ENCODE measurements around the gene PSME3.
"Not testable (repeated sequence)": the region's sequence is repeated elsewhere in the genome, so short reads cannot be mapped to it uniquely, and the experiment has no call there.

The PSME3 gene

DNA sequence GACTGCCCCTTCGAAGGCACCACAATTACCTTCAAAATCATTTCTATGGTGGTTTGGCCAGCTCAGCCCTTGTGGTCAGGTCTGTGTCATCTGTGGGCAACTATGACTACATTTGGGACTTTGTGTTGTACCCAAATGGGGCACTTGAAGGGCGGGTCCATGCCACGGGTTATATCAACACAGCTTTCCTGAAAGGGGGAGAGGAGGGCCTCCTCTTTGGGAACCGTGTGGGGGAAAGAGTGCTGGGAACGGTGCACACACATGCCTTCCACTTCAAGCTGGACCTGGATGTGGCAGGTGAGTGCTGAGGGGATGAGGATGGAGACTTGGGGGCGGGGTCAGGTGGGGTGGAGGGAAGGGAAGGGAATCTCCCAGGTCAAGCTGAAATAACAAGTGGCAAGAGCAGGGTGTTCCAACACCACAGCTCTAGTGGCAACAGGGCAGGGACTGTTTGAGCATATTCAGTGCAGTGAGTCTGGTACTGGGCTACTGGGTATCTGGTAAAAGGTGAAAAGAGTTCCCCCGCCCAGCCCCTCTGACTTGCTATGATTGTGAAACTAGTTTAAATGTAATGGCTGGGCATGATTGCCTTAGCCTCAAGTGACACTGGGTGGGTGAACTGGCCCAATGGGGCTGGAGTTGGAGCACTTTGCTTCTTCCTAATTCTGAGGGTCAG lies 12.9 kb downstream of the PSME3 start:
- ChIA-PET POLR2A (interaction anchor here (1.3 kb wide), 1 partner anchor 12 kb away, joined by 3 read pairs; no protein-coding TSS in a partner anchor), CTCF (interaction anchor here (1.0 to 3.2 kb wide), 4 partner anchors 22 to 152 kb away, joined by 3 to 12 read pairs (median 8); partner anchors contain the start of genes BECN1 and RPL27)
- no peak for DNase-seq (ENCODE audit: extremely low spot score)
- TF ChIP-seq, protein P1, sequence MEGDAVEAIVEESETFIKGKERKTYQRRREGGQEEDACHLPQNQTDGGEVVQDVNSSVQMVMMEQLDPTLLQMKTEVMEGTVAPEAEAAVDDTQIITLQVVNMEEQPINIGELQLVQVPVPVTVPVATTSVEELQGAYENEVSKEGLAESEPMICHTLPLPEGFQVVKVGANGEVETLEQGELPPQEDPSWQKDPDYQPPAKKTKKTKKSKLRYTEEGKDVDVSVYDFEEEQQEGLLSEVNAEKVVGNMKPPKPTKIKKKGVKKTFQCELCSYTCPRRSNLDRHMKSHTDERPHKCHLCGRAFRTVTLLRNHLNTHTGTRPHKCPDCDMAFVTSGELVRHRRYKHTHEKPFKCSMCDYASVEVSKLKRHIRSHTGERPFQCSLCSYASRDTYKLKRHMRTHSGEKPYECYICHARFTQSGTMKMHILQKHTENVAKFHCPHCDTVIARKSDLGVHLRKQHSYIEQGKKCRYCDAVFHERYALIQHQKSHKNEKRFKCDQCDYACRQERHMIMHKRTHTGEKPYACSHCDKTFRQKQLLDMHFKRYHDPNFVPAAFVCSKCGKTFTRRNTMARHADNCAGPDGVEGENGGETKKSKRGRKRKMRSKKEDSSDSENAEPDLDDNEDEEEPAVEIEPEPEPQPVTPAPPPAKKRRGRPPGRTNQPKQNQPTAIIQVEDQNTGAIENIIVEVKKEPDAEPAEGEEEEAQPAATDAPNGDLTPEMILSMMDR (IDR thresholded peaks at IDR 0.05; ENCODE audit: control extremely low read depth, extremely low read depth, low read depth, missing control alignments) = no peak

GRCh38 chr17:42846594-42847280 lies 13.5 kb downstream of the PSME3 start:
- no peak for DNase-seq (ENCODE audit: extremely low spot score)
- ChIA-PET POLR2A (interaction anchor here (0.6 kb wide), 1 partner anchor 107 kb away, joined by 4 read pairs; no protein-coding TSS in a partner anchor), CTCF (interaction anchor here (1.1 to 3.2 kb wide), 2 partner anchors 10 to 151 kb away, joined by 3 to 12 read pairs; partner anchors contain the start of gene RPL27)
- TF ChIP-seq, protein P1 (IDR thresholded peaks at IDR 0.05; ENCODE audit: control extremely low read depth, extremely low read depth, low read depth, missing control alignments) = no peak

DNA sequence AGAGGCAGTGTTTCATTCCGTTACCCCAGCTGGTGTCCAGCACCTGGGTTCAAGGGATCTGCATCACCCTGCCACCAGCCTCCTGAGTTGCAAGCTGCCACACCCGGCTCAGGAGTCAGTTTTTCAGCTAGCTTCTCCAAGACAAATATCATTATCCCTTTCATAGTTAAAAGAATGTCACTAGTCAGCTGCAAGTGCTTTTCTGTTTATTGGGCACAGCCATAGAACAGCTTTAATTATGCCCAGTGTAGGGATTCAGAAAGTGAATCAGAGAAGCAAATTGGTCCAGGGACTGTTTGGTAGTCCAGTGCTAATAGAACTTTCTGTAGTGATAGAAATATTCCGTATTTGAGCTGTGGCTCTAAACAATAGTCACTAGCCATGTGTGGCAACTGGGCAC lies 14.9 kb downstream of the PSME3 start:
- TF ChIP-seq, protein P1 (IDR thresholded peaks at IDR 0.05; ENCODE audit: control extremely low read depth, extremely low read depth, low read depth, missing control alignments) = no peak
- no peak for DNase-seq (ENCODE audit: extremely low spot score)
- CTCF ChIA-PET = interaction anchor here (0.9 to 1.7 kb wide), 5 partner anchors 14 to 81 kb away, joined by 3 to 5 read pairs (median 3); partner anchors contain the start of genes BECN1 and PSME3
- POLR2A ChIA-PET = interaction anchor here (0.5 to 0.6 kb wide), 2 partner anchors 121 to 954 kb away, joined by 3 to 4 read pairs; no protein-coding TSS in a partner anchor

DNA sequence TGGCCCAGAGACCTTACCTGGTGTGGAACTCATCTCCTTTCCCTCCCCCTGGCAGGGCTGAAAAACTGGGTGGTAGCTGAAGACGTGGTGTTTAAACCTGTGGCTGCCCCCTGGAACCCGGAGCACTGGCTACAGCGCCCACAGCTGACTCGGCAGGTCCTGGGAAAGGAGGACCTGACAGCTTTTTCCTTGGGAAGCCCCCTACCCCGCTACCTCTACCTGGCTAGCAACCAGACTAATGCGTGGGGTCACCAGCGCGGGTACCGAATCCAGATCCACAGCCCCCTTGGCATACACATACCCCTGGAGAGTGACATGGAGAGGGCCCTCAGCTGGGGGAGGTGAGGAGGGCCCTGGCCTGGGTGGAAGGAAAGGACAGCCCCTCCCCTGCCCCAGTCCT lies 15.8 kb downstream of the PSME3 start:
- POLR2A ChIA-PET = interaction anchor here (0.7 kb wide), 1 partner anchor 16 kb away, joined by 4 read pairs; the partner anchor contains the start of gene PSME3
- no peak for DNase-seq (ENCODE audit: extremely low spot score)
- CTCF ChIA-PET = interaction anchor here (1.1 to 1.7 kb wide), 3 partner anchors 15 to 80 kb away, joined by 3 to 5 read pairs (median 3); partner anchors contain the start of gene PSME3
- TF ChIP-seq, protein P1 (IDR thresholded peaks at IDR 0.05; ENCODE audit: control extremely low read depth, extremely low read depth, low read depth, missing control alignments) = no peak

- TF ChIP-seq, protein P1 (IDR thresholded peaks at IDR 0.05; ENCODE audit: control extremely low read depth, extremely low read depth, low read depth, missing control alignments) = no peak
- POLR2A ChIA-PET = no interaction called here
- DNase-seq (ENCODE audit: extremely low spot score) = no peak
- CTCF ChIA-PET = interaction anchor here (1.7 kb wide), 1 partner anchor 16 kb away, joined by 5 read pairs; the partner anchor contains the start of gene PSME3
These were observed 16.4 kb downstream of the PSME3 start for GRCh38 chr17:42849451-42850181.

GRCh38 chr17:42850954-42851353 lies 17.8 kb downstream of the PSME3 start, which contains the start of gene AOC3:
Gene AOC3 (plus strand): TSS chr17:42851199. CDS start chr17:42851344, 145 bp downstream.
- CTCF ChIA-PET = no interaction called here

DNA sequence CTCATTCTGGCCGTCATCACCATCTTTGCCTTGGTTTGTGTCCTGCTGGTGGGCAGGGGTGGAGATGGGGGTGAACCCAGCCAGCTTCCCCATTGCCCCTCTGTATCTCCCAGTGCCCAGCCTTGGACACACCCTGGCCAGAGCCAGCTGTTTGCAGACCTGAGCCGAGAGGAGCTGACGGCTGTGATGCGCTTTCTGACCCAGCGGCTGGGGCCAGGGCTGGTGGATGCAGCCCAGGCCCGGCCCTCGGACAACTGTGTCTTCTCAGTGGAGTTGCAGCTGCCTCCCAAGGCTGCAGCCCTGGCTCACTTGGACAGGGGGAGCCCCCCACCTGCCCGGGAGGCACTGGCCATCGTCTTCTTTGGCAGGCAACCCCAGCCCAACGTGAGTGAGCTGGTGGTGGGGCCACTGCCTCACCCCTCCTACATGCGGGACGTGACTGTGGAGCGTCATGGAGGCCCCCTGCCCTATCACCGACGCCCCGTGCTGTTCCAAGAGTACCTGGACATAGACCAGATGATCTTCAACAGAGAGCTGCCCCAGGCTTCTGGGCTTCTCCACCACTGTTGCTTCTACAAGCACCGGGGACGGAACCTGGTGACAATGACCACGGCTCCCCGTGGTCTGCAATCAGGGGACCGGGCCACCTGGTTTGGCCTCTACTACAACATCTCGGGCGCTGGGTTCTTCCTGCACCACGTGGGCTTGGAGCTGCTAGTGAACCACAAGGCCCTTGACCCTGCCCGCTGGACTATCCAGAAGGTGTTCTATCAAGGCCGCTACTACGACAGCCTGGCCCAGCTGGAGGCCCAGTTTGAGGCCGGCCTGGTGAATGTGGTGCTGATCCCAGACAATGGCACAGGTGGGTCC lies 18.4 kb downstream of the PSME3 start:
- DNase-seq (ENCODE audit: extremely low spot score); POLR2A ChIA-PET: not testable (repeated sequence)
- CTCF ChIA-PET = interaction anchor here (1.1 kb wide), 1 partner anchor 17 kb away, joined by 3 read pairs; no protein-coding TSS in a partner anchor

More at GRCh38 chr17:42850954-42851353, 17.8 kb downstream of the PSME3 start, which contains the start of gene AOC3:
- DNase-seq (ENCODE audit: extremely low spot score) = no peak
- TF ChIP-seq, protein P1 (IDR thresholded peaks at IDR 0.05; ENCODE audit: control extremely low read depth, extremely low read depth, low read depth, missing control alignments) = no peak
- POLR2A ChIA-PET = no interaction called here

All from GM10248 (cell line).